K562 (cell line): Measurements from ENCODE around the gene QKI. TPM values are rescaled to one million over a fixed set of nuclear protein-coding genes. Genes with fewer than 3 reads are reported as not detected.

Experiments used
- CEBPB ChIP-seq: fragments of 450-650 bp; IDR thresholded peaks from 2 replicates; pipeline ENCODE4 v1.6.1; 2016; ENCODE audit warnings: missing genetic modification characterization, missing compliant biosample characterization
- CREB1 ChIP-seq, 2 experiments: sonication (generic) in 1 of 2; formaldehyde crosslinking in 1 of 2; IDR thresholded peaks; 2 replicates each; pipeline versions ENCODE4 v1.6.1 to v1.8.0; 2012 to 2022; ENCODE audit warnings: inconsistent platforms in 1 of 2, mild to moderate bottlenecking in 1 of 2, missing genetic modification reagents in 1 of 2, moderate library complexity in 1 of 2
- ELF2 ChIP-seq: fragments of 250-450 bp; sonication (Bioruptor Pico); IDR thresholded peaks from 2 replicates; pipeline ENCODE4 v1.5.0; 2021; ENCODE audit warnings: mild to moderate bottlenecking
- FOXJ3 ChIP-seq: sonication (generic); formaldehyde crosslinking; IDR thresholded peaks from 2 replicates; pipeline ENCODE4 v1.4.0; 2020; ENCODE audit warnings: mild to moderate bottlenecking, missing genetic modification reagents
- FOXK2 ChIP-seq, 2 experiments: fragments of 450-650 bp; IDR thresholded peaks in 1 of 2; conservative IDR thresholded peaks in 1 of 2; 2 replicates each; pipeline ENCODE4 v1.6.1; 2016; ENCODE audit warnings: low read depth in 2 of 2, mild to moderate bottlenecking in 1 of 2
- GATAD2B ChIP-seq: fragments of 450-650 bp; IDR thresholded peaks from 2 replicates; pipeline ENCODE4 v1.6.1; 2017; ENCODE audit warnings: mild to moderate bottlenecking, borderline replicate concordance
- KLF13 ChIP-seq: fragments of 450-650 bp; IDR thresholded peaks from 2 replicates; pipeline ENCODE4 v1.6.1; 2016; ENCODE audit warnings: missing genetic modification characterization, low read depth, mild to moderate bottlenecking, missing compliant biosample characterization, moderate library complexity, borderline replicate concordance
- RAD21 ChIP-seq, 2 experiments: fragments of 250-450 bp in 1 of 2; fragments of 450-650 bp in 1 of 2; sonication (Bioruptor Pico) in 1 of 2; formaldehyde crosslinking in 1 of 2; IDR thresholded peaks in 1 of 2; conservative IDR thresholded peaks in 1 of 2; 2 replicates each; pipeline versions ENCODE4 v1.4.0 to v1.8.0; 2020 to 2022; ENCODE audit warnings: mild to moderate bottlenecking in 2 of 2, moderate library complexity in 1 of 2
- RFX1 ChIP-seq: fragments of 450-650 bp; IDR thresholded peaks from 2 replicates; pipeline ENCODE4 v1.6.1; 2016; ENCODE audit warnings: mild to moderate bottlenecking, moderate library complexity
- ZNF589 ChIP-seq: fragments of 200-800 bp; sonication (Bioruptor generic); IDR thresholded peaks from 2 replicates; pipeline ENCODE4 v1.6.1; 2016; ENCODE audit warnings: low read depth, missing genetic modification characterization, missing compliant biosample characterization
- polyA plus RNA-seq, 8 experiments: library from polyadenylated mRNA; depleted of rRNA in 4 of 8; stranded (reverse) in 5 of 8; unstranded in 3 of 8; fragments of >200 nt; fragmentation: Nextera tagmentation in 2 of 8; fragmentation: Illumina TruSeq in 1 of 8; extraction: Ambion mirVana in 2 of 8; extraction: Trizol in 1 of 8; gene quantifications; 2 replicates each; pipeline versions ENCODE4 v1.2.1 to v1.2.3, GENCODE V29; 2011 to 2014; ENCODE audit warnings: inconsistent platforms in 1 of 8, missing spikeins in 1 of 8
- total RNA-seq, 7 experiments: library from RNA; depleted of rRNA in 6 of 7; stranded (reverse); fragments of >200 nt in 6 of 7; fragmentation: Illumina TruSeq in 2 of 7; extraction: Trizol in 2 of 7; gene quantifications; 2 replicates each; pipeline versions ENCODE4 v1.2.1 to v1.2.3, GENCODE V29; 2011 to 2021; ENCODE audit warnings: low replicate concordance in 1 of 7
- TF ChIP-seq, protein P1 (sequence below): fragments of 450-650 bp; formaldehyde crosslinking; IDR thresholded peaks from 2 replicates; pipeline ENCODE4 v1.4.0; 2022; ENCODE audit warnings: missing genetic modification characterization
- TF ChIP-seq, protein P2 (sequence below): fragments of 450-650 bp; IDR thresholded peaks from 2 replicates; pipeline ENCODE4 v1.6.1; 2018; ENCODE audit not compliant: partially characterized antibody
- TF ChIP-seq, protein P3 (sequence below), 2 experiments: fragments of 450-650 bp; formaldehyde crosslinking in 1 of 2; IDR thresholded peaks; 2 replicates each; pipeline versions ENCODE4 v1.4.0 to v1.6.1; 2014 to 2020; ENCODE audit warnings: mild to moderate bottlenecking in 2 of 2, borderline replicate concordance in 1 of 2, low read depth in 1 of 2

The QKI gene
- total and polyA plus RNA-seq, 9 of the 15 experiments (the other 6 are each of a cell fraction or from before 2014, with no cell fraction given): 20.4 to 215 (median 123) TPM

DNA sequence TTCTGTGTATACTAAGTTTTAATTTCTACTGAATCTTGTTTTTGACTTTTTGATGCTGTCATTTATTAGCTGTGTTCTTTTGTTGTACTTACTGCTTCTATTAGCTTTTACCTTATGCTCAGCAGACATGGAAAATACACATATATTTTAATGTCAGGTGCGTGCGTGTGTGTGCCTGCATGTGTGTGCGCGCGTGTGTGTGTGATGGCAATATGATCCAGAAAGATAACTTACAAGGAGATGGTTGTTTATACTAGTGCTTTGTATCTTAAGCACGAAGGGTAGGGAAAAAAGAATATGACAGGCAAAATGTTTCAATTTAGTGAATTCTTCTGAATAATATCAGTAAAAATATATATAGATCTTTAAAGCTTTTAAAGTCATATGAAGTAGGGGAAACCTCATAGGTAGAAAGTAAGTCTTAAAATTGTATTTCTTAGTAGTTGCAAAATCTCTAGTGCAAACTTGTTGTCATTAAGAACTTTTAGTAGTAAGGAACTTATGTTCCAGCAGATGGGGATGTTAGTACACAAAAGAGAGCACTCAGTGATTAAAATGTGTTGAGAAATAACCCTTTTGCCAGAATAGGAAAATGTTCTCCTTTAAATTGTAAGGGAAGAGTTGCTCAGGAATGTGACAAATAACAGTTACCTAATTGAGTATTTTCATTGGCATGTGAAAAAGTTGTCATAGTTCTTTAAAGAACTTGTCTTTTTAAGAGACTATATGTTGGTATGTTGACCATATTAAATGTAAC lies 13.2 kb downstream of the QKI start (continued):
- TF ChIP-seq, protein P1, sequence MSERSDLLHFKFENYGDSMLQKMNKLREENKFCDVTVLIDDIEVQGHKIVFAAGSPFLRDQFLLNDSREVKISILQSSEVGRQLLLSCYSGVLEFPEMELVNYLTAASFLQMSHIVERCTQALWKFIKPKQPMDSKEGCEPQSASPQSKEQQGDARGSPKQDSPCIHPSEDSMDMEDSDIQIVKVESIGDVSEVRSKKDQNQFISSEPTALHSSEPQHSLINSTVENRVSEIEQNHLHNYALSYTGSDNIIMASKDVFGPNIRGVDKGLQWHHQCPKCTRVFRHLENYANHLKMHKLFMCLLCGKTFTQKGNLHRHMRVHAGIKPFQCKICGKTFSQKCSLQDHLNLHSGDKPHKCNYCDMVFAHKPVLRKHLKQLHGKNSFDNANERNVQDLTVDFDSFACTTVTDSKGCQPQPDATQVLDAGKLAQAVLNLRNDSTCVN (CRISPR knock-in tag): no peak
- TF ChIP-seq CEBPB (tag): peak; percentile 66
- TF ChIP-seq ELF2 (CRISPR knock-in tag): no peak
- no peak for TF ChIP-seq FOXJ3
- no peak for TF ChIP-seq GATAD2B
- no peak for TF ChIP-seq CREB1 (IDR thresholded peaks at IDR 0.05)
- no peak for TF ChIP-seq CREB1 (CRISPR knock-in tag; IDR thresholded peaks at IDR 0.05)
- TF ChIP-seq, protein P2, sequence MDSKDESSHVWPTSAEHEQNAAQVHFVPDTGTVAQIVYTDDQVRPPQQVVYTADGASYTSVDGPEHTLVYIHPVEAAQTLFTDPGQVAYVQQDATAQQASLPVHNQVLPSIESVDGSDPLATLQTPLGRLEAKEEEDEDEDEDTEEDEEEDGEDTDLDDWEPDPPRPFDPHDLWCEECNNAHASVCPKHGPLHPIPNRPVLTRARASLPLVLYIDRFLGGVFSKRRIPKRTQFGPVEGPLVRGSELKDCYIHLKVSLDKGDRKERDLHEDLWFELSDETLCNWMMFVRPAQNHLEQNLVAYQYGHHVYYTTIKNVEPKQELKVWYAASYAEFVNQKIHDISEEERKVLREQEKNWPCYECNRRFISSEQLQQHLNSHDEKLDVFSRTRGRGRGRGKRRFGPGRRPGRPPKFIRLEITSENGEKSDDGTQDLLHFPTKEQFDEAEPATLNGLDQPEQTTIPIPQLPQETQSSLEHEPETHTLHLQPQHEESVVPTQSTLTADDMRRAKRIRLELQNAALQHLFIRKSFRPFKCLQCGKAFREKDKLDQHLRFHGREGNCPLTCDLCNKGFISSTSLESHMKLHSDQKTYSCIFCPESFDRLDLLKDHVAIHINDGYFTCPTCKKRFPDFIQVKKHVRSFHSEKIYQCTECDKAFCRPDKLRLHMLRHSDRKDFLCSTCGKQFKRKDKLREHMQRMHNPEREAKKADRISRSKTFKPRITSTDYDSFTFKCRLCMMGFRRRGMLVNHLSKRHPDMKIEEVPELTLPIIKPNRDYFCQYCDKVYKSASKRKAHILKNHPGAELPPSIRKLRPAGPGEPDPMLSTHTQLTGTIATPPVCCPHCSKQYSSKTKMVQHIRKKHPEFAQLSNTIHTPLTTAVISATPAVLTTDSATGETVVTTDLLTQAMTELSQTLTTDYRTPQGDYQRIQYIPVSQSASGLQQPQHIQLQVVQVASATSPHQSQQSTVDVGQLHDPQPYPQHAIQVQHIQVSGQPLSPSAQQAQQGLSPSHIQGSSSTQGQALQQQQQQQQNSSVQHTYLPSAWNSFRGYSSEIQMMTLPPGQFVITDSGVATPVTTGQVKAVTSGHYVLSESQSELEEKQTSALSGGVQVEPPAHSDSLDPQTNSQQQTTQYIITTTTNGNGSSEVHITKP: no peak
- TF ChIP-seq RFX1: no peak
- peak; percentile 31 to 56; a peak in 1 of 4 replicates for TF ChIP-seq FOXK2 (conservative IDR thresholded peaks at IDR 0.05 in 1 of 2, IDR thresholded peaks at IDR 0.05 in 1 of 2; ENCODE audit: low read depth in 2 of 2)
- peak; percentile 80 to 88 for TF ChIP-seq RAD21 (CRISPR knock-in tag; conservative IDR thresholded peaks at IDR 0.05 in 1 of 2, IDR thresholded peaks at IDR 0.05 in 1 of 2)
- no peak for TF ChIP-seq ZNF589
- TF ChIP-seq, protein P3, sequence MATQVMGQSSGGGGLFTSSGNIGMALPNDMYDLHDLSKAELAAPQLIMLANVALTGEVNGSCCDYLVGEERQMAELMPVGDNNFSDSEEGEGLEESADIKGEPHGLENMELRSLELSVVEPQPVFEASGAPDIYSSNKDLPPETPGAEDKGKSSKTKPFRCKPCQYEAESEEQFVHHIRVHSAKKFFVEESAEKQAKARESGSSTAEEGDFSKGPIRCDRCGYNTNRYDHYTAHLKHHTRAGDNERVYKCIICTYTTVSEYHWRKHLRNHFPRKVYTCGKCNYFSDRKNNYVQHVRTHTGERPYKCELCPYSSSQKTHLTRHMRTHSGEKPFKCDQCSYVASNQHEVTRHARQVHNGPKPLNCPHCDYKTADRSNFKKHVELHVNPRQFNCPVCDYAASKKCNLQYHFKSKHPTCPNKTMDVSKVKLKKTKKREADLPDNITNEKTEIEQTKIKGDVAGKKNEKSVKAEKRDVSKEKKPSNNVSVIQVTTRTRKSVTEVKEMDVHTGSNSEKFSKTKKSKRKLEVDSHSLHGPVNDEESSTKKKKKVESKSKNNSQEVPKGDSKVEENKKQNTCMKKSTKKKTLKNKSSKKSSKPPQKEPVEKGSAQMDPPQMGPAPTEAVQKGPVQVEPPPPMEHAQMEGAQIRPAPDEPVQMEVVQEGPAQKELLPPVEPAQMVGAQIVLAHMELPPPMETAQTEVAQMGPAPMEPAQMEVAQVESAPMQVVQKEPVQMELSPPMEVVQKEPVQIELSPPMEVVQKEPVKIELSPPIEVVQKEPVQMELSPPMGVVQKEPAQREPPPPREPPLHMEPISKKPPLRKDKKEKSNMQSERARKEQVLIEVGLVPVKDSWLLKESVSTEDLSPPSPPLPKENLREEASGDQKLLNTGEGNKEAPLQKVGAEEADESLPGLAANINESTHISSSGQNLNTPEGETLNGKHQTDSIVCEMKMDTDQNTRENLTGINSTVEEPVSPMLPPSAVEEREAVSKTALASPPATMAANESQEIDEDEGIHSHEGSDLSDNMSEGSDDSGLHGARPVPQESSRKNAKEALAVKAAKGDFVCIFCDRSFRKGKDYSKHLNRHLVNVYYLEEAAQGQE (IDR thresholded peaks at IDR 0.05; ENCODE audit: borderline replicate concordance): peak; percentile 72
- TF ChIP-seq, protein P3 (CRISPR knock-in tag; IDR thresholded peaks at IDR 0.05; ENCODE audit: low read depth): no peak
- TF ChIP-seq KLF13 (tag): no peak
